ENCODE measurements around the gene CLOCK. TPM values are rescaled to one million over a fixed set of nuclear protein-coding genes. Genes with fewer than 3 reads are reported as not detected.

Gene CLOCK
- total RNA-seq, 1 donor: 8.2 TPM

DNA sequence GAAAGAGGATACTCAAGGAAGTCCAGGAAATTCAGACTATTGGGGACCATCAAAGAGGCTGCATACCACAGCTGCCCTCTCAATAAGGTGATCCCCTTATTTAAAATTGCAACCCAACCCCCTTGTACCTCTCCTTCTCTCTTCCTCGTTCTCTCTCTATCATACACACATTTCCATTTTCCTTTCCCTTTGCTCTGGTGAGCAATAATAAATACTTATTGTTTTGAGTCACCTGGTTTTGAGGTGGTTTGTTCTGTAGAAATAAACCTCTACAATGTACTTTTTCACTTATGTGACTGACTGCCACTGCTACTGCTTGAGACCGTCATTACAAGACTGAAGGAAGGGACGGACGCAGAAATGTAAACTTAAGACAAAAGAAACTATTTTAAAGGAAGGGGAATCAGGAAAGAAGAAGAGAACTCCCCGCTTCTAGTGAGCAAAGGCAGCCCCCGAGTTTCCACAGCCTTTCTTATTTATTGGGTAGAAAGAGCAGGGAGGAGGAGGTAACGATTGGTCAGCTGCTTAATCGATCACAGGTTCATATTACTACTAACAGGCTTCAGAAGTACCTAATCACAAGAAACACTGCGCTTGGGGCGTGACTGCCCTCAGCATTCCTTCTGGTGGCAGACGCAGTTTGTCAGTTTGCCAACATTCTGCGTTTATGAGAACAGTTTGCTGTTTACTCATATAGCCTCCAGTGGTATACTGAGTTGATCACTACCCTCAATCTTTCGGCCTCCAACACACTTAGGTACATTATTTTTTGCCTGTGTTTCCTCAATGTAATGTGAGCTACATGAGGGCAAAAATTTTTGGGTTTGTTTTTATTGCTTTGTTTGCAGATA lies 167.9 kb downstream of the CLOCK start:
- Histone ChIP-seq H3K9me3 (ENCODE audit: low read depth, low read length) (no peaks in the 10 kb centered on the region), H3K4me1 (ENCODE audit: insufficient read depth, low read length) (no peaks in the 10 kb centered on the region), H3K4me3 (ENCODE audit: low read length) (no peak overlapping the region), H3K27me3 (ENCODE audit: insufficient read depth, low read length) (no peaks in the 10 kb centered on the region)

Other genes starting within 250 kb of the CLOCK start
- 2.7 TPM for gene SRD5A3, start 200.7 kb downstream of the CLOCK start, total RNA-seq
- gene TMEM165, start 151.0 kb downstream of the CLOCK start, total RNA-seq: 48.4 TPM
- gene PDCL2, start 45.3 kb upstream of the CLOCK start, total RNA-seq: not detected
- not detected for gene NMU, start 89.4 kb upstream of the CLOCK start, total RNA-seq

Measured in mononuclear cell (primary cell).